Suprapubic skin (tissue), 4 donors: ENCODE measurements around the gene SPARC. TPM values are rescaled to one million over a fixed set of nuclear protein-coding genes. Genes with fewer than 3 reads are reported as not detected.

Source experiments
- DNase-seq, 2 donors: peaks; one replicate each; pipeline ENCODE4 v3.0.0-alpha.2; 2019; ENCODE audit warnings: low spot score in 2 of 2
- H3K27ac ChIP-seq: fragments of 200-600 bp; sonication (generic); one replicate; pipeline ENCODE4 v1.5.1; 2019
- H3K27me3 ChIP-seq: fragments of 200-600 bp; sonication (generic); one replicate; pipeline ENCODE4 v1.5.1; 2019
- H3K36me3 ChIP-seq: fragments of 200-600 bp; sonication (generic); one replicate; pipeline ENCODE4 v1.5.1; 2019
- H3K4me1 ChIP-seq: fragments of 200-600 bp; sonication (generic); one replicate; pipeline ENCODE4 v1.5.1; 2019
- H3K4me3 ChIP-seq: fragments of 200-600 bp; sonication (generic); one replicate; pipeline ENCODE4 v1.5.1; 2019; ENCODE audit warnings: mild to moderate bottlenecking
- H3K9me3 ChIP-seq: fragments of 200-600 bp; sonication (generic); one replicate; pipeline ENCODE4 v1.5.1; 2019
- CTCF ChIP-seq, 2 donors: fragments of 200-600 bp in 1 of 2; fragments of 450-650 bp in 1 of 2; sonication (generic) in 1 of 2; IDR thresholded peaks; one replicate each; pipeline ENCODE4 v1.5.1; 2016 to 2019; ENCODE audit warnings: antibody characterized with exemption in 2 of 2, mild to moderate bottlenecking in 1 of 2, moderate library complexity in 1 of 2
- EP300 ChIP-seq: sonication (generic); formaldehyde crosslinking; IDR thresholded peaks from one replicate; pipeline ENCODE4 v1.6.1; 2017; ENCODE audit warnings: antibody characterized with exemption
- POLR2A ChIP-seq, 2 donors: fragments of 450-650 bp; IDR thresholded peaks; one replicate each; pipeline ENCODE4 v1.6.1; 2017; ENCODE audit warnings: antibody characterized with exemption in 2 of 2, mild to moderate bottlenecking in 2 of 2, moderate library complexity in 2 of 2
- POLR2AphosphoS5 ChIP-seq, 3 donors: sonication (generic); formaldehyde crosslinking; IDR thresholded peaks; one replicate each; pipeline ENCODE4 v1.6.1; 2017; ENCODE audit warnings: antibody characterized with exemption in 3 of 3
- WGBS: methylation state at CpG from one replicate; pipeline ENCODE4 v1.1.5; 2018; 5-methylcytosine and 5-hydroxymethylcytosine counted together
- total RNA-seq, 4 donors: library from RNA; depleted of rRNA; stranded (reverse); fragments of >200 nt; gene quantifications; one replicate each; pipeline ENCODE4 v1.1.0, GENCODE V29; 2016

The SPARC gene
- total RNA-seq, 4 donors from 2014 or later = 265 to 337 (median 270) TPM

DNA sequence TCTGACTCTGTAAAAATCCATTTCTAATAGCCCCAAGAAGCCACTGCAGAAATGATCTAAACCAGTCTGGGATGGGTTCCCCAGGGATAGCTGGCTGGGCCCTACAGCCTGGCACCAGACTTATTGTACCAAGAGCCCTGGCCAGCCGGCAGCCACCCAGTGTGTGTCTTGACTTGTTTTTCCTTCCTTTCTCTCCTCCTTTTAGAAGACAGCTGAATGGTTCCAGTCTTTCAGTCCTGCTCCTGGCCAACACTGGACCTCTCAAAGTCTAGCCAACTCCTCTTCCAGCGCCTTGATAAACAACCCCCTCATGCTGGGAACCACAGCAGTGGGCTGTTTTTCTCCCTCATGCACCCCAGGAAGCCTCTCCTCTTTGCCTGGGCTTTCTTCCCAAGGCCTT lies 37.6 kb upstream of the SPARC start:
- H3K9me3 ChIP-seq = no peaks in the 10 kb centered on the region
- peaks cover 3% of the 10 kb centered on the region for H3K4me1 ChIP-seq
- no peak for DNase-seq
- no peaks in the 10 kb centered on the region for H3K27me3 ChIP-seq
- no peaks in the 10 kb centered on the region for H3K36me3 ChIP-seq
- no peak overlapping the region for H3K4me3 ChIP-seq
- no peak for TF ChIP-seq POLR2AphosphoS5 (IDR thresholded peaks at IDR 0.05)
- WGBS = 59% methylated on average over 2 of the region's 2 CpGs
- H3K27ac ChIP-seq = no peak overlapping the region

DNA sequence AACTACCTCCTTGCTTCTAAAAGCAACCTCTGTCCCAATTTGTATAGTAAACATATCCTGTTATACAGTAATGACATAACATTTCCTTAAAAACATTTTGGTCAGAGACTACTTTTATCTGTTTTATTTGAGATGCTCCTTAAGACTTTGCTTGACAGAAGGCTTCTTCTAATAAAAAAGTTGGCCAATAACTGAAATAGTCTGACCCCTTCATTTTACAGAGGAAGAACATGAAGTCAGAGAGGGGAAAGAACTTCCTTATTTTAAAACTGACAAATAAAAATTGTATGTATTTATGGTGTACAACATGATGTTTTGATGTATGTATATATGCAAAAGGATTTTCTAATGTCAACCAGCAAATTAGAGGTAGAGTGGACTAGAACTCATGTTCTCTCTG lies 35.8 kb upstream of the SPARC start:
- Histone ChIP-seq H3K27me3 (no peaks in the 10 kb centered on the region), H3K9me3 (no peaks in the 10 kb centered on the region), H3K36me3 (no peaks in the 10 kb centered on the region), H3K27ac (no peak overlapping the region), H3K4me1 (peaks cover 10% of the 10 kb centered on the region), H3K4me3 (no peak overlapping the region)
- TF ChIP-seq CTCF (IDR thresholded peaks at IDR 0.05) (no peak), POLR2A (IDR thresholded peaks at IDR 0.05) (no peak), EP300 (no peak), POLR2AphosphoS5 (IDR thresholded peaks at IDR 0.05) (no peak)
- DNase-seq = no peak

GRCh38 chr5:151721812-151722391 lies 35.2 kb upstream of the SPARC start:
- Histone ChIP-seq H3K4me1 (peaks cover 10% of the 10 kb centered on the region), H3K27me3 (no peaks in the 10 kb centered on the region), H3K9me3 (no peaks in the 10 kb centered on the region), H3K36me3 (no peaks in the 10 kb centered on the region), H3K27ac (no peak overlapping the region), H3K4me3 (no peak overlapping the region)
- no peak for TF ChIP-seq POLR2A (IDR thresholded peaks at IDR 0.05)
- TF ChIP-seq CTCF (IDR thresholded peaks at IDR 0.05) = no peak
- TF ChIP-seq POLR2AphosphoS5 (IDR thresholded peaks at IDR 0.05) = no peak
- TF ChIP-seq EP300 = no peak
- DNase-seq = no peak

- Histone ChIP-seq H3K27me3 (no peaks in the 10 kb centered on the region), H3K4me1 (peaks cover 10% of the 10 kb centered on the region), H3K9me3 (no peaks in the 10 kb centered on the region), H3K27ac (no peak overlapping the region), H3K36me3 (no peaks in the 10 kb centered on the region), H3K4me3 (no peak overlapping the region)
- TF ChIP-seq POLR2A (IDR thresholded peaks at IDR 0.05) (no peak), EP300 (no peak), POLR2AphosphoS5 (IDR thresholded peaks at IDR 0.05) (no peak), CTCF (IDR thresholded peaks at IDR 0.05) (no peak)
- DNase-seq = no peak
- WGBS = 46% methylated on average over 3 of the region's 3 CpGs
These were observed 34.5 kb upstream of the SPARC start for GRCh38 chr5:151721087-151721646.

GRCh38 chr5:151720215-151720614 lies 33.5 kb upstream of the SPARC start:
- Histone ChIP-seq H3K4me3 (no peak overlapping the region), H3K27ac (no peak overlapping the region), H3K36me3 (no peaks in the 10 kb centered on the region), H3K9me3 (no peaks in the 10 kb centered on the region), H3K4me1 (peaks cover 10% of the 10 kb centered on the region), H3K27me3 (no peaks in the 10 kb centered on the region)
- DNase-seq = no peak
- no peak for TF ChIP-seq POLR2A (IDR thresholded peaks at IDR 0.05)
- TF ChIP-seq EP300 = no peak
- no peak for TF ChIP-seq POLR2AphosphoS5 (IDR thresholded peaks at IDR 0.05)
- no peak for TF ChIP-seq CTCF (IDR thresholded peaks at IDR 0.05)
- 95% methylated on average over 2 of the region's 2 CpGs for WGBS
